ENCODE results near the gene PAQR8.

The PAQR8 gene

GRCh38 chr6:52362443-52363227 is 684 bp downstream of the PAQR8 start:
- Histone ChIP-seq H3K27me3 (ENCODE audit: insufficient read depth, low read length, poor library complexity) (no peaks in the 10 kb centered on the region), H3K27ac (ENCODE audit: low read length) (peak overlapping the region; percentile 93), H3K4me2 (ENCODE audit: insufficient read depth, low read length) (peak overlapping the region; percentile 93), H3K9me3 (ENCODE audit: insufficient read depth, low read length, severe bottlenecking) (no peaks in the 10 kb centered on the region), H3K4me1 (ENCODE audit: insufficient read depth, low read length) (peaks cover 30% of the 10 kb centered on the region), H4K20me1 (ENCODE audit: insufficient read depth, low read length) (peaks cover 8% of the 10 kb centered on the region; the same call in 1 of the 2 replicates), H2AFZ (ENCODE audit: low read depth, low read length) (peak overlapping the region; percentile 91), H3K9ac (ENCODE audit: low read depth, low read length) (peak overlapping the region; percentile 77), H3K36me3 (ENCODE audit: insufficient read depth, low read length) (peaks cover 13% of the 10 kb centered on the region), H3K4me3 (ENCODE audit: low read depth in 1 of 2, low read length in 2 of 2) (peak overlapping the region; percentile 54 to 94), H3K79me2 (ENCODE audit: insufficient read depth, low read length) (peaks cover 47% of the 10 kb centered on the region)
- TF ChIP-seq, protein P1, sequence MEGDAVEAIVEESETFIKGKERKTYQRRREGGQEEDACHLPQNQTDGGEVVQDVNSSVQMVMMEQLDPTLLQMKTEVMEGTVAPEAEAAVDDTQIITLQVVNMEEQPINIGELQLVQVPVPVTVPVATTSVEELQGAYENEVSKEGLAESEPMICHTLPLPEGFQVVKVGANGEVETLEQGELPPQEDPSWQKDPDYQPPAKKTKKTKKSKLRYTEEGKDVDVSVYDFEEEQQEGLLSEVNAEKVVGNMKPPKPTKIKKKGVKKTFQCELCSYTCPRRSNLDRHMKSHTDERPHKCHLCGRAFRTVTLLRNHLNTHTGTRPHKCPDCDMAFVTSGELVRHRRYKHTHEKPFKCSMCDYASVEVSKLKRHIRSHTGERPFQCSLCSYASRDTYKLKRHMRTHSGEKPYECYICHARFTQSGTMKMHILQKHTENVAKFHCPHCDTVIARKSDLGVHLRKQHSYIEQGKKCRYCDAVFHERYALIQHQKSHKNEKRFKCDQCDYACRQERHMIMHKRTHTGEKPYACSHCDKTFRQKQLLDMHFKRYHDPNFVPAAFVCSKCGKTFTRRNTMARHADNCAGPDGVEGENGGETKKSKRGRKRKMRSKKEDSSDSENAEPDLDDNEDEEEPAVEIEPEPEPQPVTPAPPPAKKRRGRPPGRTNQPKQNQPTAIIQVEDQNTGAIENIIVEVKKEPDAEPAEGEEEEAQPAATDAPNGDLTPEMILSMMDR (IDR thresholded peaks at IDR 0.05; ENCODE audit: borderline replicate concordance, extremely low read depth, low read length, poor library complexity, severe bottlenecking) = peak; percentile 46
- no peak for TF ChIP-seq EZH2 (IDR thresholded peaks at IDR 0.05; ENCODE audit: borderline replicate concordance, low read depth, low read length, severe bottlenecking)
- ATAC-seq (ENCODE audit: insufficient read depth, low read depth) (peak; percentile 56), DNase-seq (peak; percentile 61)

GRCh38 chr6:52363228-52363867 is 1.4 kb downstream of the PAQR8 start:
- no peaks in the 10 kb centered on the region for H3K27me3 ChIP-seq (ENCODE audit: insufficient read depth, low read length, poor library complexity)
- H4K20me1 ChIP-seq (ENCODE audit: insufficient read depth, low read length) = peaks cover 8% of the 10 kb centered on the region; the same call in 1 of the 2 replicates
- H3K27ac ChIP-seq (ENCODE audit: low read length) = peak overlapping the region; percentile 93
- H3K9ac ChIP-seq (ENCODE audit: low read depth, low read length) = peak overlapping the region; percentile 77
- TF ChIP-seq EZH2 (IDR thresholded peaks at IDR 0.05; ENCODE audit: borderline replicate concordance, low read depth, low read length, severe bottlenecking) = no peak
- TF ChIP-seq, protein P1 (IDR thresholded peaks at IDR 0.05; ENCODE audit: borderline replicate concordance, extremely low read depth, low read length, poor library complexity, severe bottlenecking) = no peak
- peak overlapping the region; percentile 91 for H2AFZ ChIP-seq (ENCODE audit: low read depth, low read length)
- peak overlapping the region; percentile 54 to 94 for H3K4me3 ChIP-seq (ENCODE audit: low read depth in 1 of 2, low read length in 2 of 2)
- H3K79me2 ChIP-seq (ENCODE audit: insufficient read depth, low read length) = peaks cover 52% of the 10 kb centered on the region
- peak overlapping the region; percentile 93 for H3K4me2 ChIP-seq (ENCODE audit: insufficient read depth, low read length)
- peaks cover 30% of the 10 kb centered on the region for H3K4me1 ChIP-seq (ENCODE audit: insufficient read depth, low read length)
- peaks cover 21% of the 10 kb centered on the region for H3K36me3 ChIP-seq (ENCODE audit: insufficient read depth, low read length)
- no peak for ATAC-seq (ENCODE audit: insufficient read depth, low read depth)
- H3K9me3 ChIP-seq (ENCODE audit: insufficient read depth, low read length, severe bottlenecking) = no peaks in the 10 kb centered on the region
- no peak for DNase-seq

- Histone ChIP-seq H3K9me3 (ENCODE audit: insufficient read depth, low read length, severe bottlenecking) (no peaks in the 10 kb centered on the region), H3K4me3 (ENCODE audit: low read depth in 1 of 2, low read length in 2 of 2) (no peak overlapping the region), H3K4me1 (ENCODE audit: insufficient read depth, low read length) (peaks cover 30% of the 10 kb centered on the region), H3K4me2 (ENCODE audit: insufficient read depth, low read length) (peak overlapping the region; percentile 93; the same call in 1 of the 2 replicates), H3K9ac (ENCODE audit: low read depth, low read length) (no peak overlapping the region), H3K79me2 (ENCODE audit: insufficient read depth, low read length) (peaks cover 53% of the 10 kb centered on the region), H3K36me3 (ENCODE audit: insufficient read depth, low read length) (peaks cover 21% of the 10 kb centered on the region), H2AFZ (ENCODE audit: low read depth, low read length) (no peak overlapping the region), H3K27me3 (ENCODE audit: insufficient read depth, low read length, poor library complexity) (no peaks in the 10 kb centered on the region), H3K27ac (ENCODE audit: low read length) (no peak overlapping the region), H4K20me1 (ENCODE audit: insufficient read depth, low read length) (peaks cover 8% of the 10 kb centered on the region; the same call in 1 of the 2 replicates)
- TF ChIP-seq EZH2 (IDR thresholded peaks at IDR 0.05; ENCODE audit: borderline replicate concordance, low read depth, low read length, severe bottlenecking) = no peak
- TF ChIP-seq, protein P1 (IDR thresholded peaks at IDR 0.05; ENCODE audit: borderline replicate concordance, extremely low read depth, low read length, poor library complexity, severe bottlenecking) = no peak
- no peak for ATAC-seq (ENCODE audit: insufficient read depth, low read depth)
- no peak for DNase-seq
These were observed 2.7 kb downstream of the PAQR8 start for GRCh38 chr6:52364480-52365166.

Measured in DND-41 (cell line).